ENCODE measurements around the gene MXRA7.

- TF ChIP-seq POLR2AphosphoS5 (IDR thresholded peaks at IDR 0.05; ENCODE audit: low read depth, low read length): no peak
- TF ChIP-seq REST (IDR thresholded peaks at IDR 0.05; ENCODE audit: insufficient read depth in 1 of 2, low read depth in 2 of 2, low read length in 2 of 2): no peak
Observed at GRCh38 chr17:76752006-76752405, 41.2 kb upstream of the MXRA7 start.

Measured in PFSK-1 (cell line).